Prostate gland (tissue), 2 donors: Measurements from ENCODE around the gene LAMB1.

Experiments used
- POLR2A ChIP-seq: fragments of 450-650 bp; IDR thresholded peaks from one replicate; pipeline ENCODE4 v1.6.1; 2016; ENCODE audit warnings: antibody characterized with exemption, mild to moderate bottlenecking
- POLR2AphosphoS5 ChIP-seq: sonication (generic); formaldehyde crosslinking; IDR thresholded peaks from one replicate; pipeline ENCODE4 v1.6.1; 2017; ENCODE audit warnings: antibody characterized with exemption
- TF ChIP-seq, protein P1 (sequence below), 4 experiments: fragments of 200-600 bp in 2 of 4; fragments of 450-650 bp in 2 of 4; sonication (generic) in 2 of 4; IDR thresholded peaks; 1 replicate in 3 of 4; 2 replicates in 1 of 4; pipeline ENCODE4 v1.5.1; 2016 to 2019; ENCODE audit warnings: antibody characterized with exemption in 4 of 4, mild to moderate bottlenecking in 2 of 4, moderate library complexity in 2 of 4

DNA sequence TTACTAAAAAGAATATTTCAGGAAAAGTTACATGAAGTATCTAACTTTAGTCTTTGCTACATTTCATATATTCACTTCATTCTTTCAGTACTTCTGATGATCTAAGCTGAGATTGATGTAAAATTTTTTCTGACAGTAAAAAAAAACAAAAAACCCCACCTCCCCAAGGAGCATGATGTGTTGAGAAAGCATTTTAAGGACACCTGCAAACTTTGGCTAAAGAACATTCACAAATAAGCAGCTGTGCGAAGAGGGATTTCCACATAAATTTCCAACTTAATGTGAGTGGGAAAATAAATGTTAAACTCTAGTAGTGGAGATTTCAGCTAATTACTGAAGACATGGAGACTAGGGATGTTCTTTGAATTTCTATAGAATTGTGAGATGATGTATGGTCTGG, 76.5 kb downstream of the LAMB1 start:
- TF ChIP-seq, protein P1, sequence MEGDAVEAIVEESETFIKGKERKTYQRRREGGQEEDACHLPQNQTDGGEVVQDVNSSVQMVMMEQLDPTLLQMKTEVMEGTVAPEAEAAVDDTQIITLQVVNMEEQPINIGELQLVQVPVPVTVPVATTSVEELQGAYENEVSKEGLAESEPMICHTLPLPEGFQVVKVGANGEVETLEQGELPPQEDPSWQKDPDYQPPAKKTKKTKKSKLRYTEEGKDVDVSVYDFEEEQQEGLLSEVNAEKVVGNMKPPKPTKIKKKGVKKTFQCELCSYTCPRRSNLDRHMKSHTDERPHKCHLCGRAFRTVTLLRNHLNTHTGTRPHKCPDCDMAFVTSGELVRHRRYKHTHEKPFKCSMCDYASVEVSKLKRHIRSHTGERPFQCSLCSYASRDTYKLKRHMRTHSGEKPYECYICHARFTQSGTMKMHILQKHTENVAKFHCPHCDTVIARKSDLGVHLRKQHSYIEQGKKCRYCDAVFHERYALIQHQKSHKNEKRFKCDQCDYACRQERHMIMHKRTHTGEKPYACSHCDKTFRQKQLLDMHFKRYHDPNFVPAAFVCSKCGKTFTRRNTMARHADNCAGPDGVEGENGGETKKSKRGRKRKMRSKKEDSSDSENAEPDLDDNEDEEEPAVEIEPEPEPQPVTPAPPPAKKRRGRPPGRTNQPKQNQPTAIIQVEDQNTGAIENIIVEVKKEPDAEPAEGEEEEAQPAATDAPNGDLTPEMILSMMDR (IDR thresholded peaks at IDR 0.05), result no peak
- TF ChIP-seq POLR2AphosphoS5 (no peak), POLR2A (no peak)
